ENCODE measurements around the gene NRTN.

GRCh38 chr19:5809469-5809868 lies 4.6 kb downstream of the NRTN start:
- TF ChIP-seq POLR2AphosphoS5 (IDR thresholded peaks at IDR 0.05; ENCODE audit: low read depth) (no peak), CTCF (IDR thresholded peaks at IDR 0.05; ENCODE audit: insufficient read depth, low read length) (no peak), REST (IDR thresholded peaks at IDR 0.05; ENCODE audit: insufficient replicate concordance, low read depth) (no peak), SPI1 (IDR thresholded peaks at IDR 0.05; ENCODE audit: borderline replicate concordance, low read depth) (no peak), GABPA (IDR thresholded peaks at IDR 0.05; ENCODE audit: low read depth) (no peak)
